ENCODE results near the gene PIK3R5.
"Not testable (repeated sequence)": the region's sequence is repeated elsewhere in the genome, so short reads cannot be mapped to it uniquely, and the experiment has no call there.

PIK3R5 gene, protein sequence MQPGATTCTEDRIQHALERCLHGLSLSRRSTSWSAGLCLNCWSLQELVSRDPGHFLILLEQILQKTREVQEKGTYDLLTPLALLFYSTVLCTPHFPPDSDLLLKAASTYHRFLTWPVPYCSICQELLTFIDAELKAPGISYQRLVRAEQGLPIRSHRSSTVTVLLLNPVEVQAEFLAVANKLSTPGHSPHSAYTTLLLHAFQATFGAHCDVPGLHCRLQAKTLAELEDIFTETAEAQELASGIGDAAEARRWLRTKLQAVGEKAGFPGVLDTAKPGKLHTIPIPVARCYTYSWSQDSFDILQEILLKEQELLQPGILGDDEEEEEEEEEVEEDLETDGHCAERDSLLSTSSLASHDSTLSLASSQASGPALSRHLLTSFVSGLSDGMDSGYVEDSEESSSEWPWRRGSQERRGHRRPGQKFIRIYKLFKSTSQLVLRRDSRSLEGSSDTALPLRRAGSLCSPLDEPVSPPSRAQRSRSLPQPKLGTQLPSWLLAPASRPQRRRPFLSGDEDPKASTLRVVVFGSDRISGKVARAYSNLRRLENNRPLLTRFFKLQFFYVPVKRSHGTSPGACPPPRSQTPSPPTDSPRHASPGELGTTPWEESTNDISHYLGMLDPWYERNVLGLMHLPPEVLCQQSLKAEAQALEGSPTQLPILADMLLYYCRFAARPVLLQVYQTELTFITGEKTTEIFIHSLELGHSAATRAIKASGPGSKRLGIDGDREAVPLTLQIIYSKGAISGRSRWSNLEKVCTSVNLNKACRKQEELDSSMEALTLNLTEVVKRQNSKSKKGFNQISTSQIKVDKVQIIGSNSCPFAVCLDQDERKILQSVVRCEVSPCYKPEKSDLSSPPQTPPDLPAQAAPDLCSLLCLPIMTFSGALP

DNA sequence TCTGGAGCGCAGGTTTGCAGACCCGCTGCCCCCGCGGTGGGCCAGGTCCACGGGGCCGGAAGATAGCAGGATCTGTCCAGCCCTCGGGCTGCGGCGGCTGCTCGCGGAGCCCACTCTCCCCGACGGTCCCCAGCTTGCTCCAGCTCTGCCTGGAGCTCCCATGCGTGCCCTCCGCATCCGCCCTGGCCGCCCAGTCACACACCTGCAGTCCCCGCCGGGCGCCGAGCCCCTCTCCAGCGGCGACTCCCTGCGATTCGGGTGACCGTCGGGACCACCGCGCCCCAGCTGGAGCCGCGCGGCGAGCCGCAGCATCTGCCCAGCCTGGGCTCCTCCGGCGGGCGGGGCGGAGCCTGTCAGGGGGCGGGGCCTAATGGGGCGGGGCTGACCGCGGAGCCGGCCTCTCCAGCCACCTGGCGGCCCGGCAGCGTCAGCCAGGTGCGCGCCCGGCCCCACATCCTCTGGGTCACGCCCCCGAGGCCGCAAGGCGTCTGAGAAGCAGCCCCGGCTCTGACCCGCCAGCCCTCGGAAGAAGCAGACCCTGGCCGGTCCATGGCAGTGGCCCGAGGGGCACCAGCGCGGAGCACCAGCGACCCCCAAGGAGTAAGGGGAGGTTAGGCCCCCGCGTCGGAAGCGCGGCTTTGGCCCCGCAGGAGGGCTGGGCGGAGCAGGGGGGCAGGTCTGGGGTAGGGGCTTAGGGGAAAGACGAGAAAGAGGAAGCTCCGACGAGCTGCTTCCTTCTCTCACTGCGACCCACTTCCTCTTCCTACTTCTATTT lies at the start of gene PIK3R5:
Gene PIK3R5, minus strand, starts transcription at position 314 of the 775 bp plus-strand sequence. CDS start 54,213 bp downstream, outside the sequence.
- DNase-seq, result peak in 1 of 2 experiments; percentile 13

- no peak for DNase-seq
Observed at GRCh38 chr17:9011001-9011400, 45.5 kb upstream of the PIK3R5 start.

DNA sequence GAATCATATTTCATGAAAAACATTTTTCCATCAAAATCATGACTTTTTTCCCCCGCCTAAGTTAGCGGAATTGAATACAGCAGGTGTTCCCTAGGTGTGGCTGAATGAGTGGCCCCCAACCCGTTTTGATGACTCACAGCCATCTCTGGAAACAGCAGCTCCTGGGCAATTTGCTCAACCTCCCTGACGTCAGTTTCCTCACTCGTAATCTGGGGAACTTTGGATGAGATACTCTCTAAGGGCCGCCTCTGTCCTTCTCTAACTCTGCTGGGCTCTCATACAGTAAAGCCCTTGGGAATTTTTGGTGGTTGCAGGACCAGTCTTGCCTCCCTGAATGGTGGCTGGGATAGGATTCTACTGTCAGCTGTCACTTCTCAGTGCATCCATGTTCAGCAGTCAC lies 44.2 kb upstream of the PIK3R5 start:
- DNase-seq, result no peak

DNA sequence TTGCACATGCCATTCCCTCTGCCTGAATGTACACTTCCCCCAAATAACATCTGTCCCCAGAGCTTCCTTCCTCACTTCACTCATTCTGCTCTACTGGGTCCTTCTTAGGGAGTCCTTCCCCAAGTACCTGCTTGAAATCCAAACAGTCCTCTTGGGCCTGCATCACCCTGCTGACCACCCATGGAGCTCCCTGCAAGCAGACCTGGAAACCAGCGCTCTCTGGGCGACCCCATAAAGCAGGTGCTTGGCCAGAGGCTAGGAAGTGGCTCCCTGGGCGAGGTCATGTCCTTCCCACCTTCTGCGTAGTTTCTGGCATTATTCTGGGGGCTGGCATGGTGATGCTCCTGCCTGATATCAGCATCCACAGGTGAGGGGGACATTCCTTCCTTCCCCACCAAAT lies 43.6 kb upstream of the PIK3R5 start:
- DNase-seq, result no peak

- no peak for DNase-seq
Observed at GRCh38 chr17:9007052-9007714, 41.7 kb upstream of the PIK3R5 start.

GRCh38 chr17:9006175-9006767 lies 40.8 kb upstream of the PIK3R5 start:
- DNase-seq, result no peak

DNA sequence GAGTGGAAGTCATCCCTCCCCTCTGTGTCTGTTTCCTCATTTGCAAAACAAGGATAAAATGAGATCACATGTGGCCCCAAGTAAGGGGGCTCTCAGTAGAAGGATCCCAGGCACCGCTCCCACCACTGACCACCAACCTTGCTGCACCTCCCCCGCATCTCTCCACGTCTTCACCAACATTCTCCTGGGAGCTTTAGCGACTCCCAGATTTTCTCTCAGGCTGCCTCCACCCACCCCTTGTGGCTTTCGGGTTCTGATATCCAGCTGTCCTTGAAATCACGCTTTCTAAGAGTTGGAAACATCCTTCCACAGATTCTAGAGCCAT lies 39.4 kb upstream of the PIK3R5 start:
- no peak for DNase-seq

- no peak for DNase-seq
Observed at GRCh38 chr17:9004132-9004960, 38.8 kb upstream of the PIK3R5 start.

DNA sequence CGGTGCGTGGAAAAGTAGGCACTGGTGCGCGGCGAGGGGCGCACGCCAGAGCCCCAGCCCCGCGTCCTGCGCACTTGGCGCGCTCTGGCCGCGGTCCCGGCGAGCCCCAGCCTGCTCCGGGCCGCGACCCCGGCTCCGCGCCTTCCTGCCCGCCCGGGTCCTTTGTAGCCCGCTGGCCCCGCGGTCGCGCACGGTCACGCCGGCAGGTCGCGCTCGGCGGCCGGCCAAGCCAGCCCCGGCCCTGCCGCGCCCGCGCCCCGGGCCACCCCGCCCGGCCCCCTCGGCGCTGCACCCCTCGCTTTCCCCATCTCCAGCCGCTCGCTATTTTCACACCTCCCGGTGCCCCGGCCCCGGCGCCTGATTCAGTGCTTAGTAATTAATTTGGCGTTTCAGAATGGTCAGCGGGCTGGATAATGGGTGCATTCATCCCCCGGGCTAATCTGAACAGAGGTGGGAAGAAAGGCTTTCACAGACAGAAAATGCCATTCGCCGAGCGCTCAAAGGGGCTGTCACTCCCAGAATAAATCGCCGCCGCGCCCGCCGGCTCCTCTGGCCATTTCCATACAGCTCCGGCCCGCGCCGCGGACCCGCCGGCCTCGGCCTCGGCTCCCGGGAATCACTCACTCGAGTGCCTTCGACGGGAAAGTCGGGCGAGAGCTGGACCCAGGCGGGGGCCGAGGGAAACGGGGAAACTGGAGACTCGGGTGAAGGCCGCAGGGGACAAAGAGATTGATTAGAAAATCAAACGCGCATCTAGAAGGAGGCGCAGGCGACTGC lies 38.0 kb upstream of the PIK3R5 start:
- DNase-seq, result no peak

GRCh38 chr17:9002606-9003354 lies 37.3 kb upstream of the PIK3R5 start:
- peak in 1 of 2 experiments; percentile 41 for DNase-seq

DNA sequence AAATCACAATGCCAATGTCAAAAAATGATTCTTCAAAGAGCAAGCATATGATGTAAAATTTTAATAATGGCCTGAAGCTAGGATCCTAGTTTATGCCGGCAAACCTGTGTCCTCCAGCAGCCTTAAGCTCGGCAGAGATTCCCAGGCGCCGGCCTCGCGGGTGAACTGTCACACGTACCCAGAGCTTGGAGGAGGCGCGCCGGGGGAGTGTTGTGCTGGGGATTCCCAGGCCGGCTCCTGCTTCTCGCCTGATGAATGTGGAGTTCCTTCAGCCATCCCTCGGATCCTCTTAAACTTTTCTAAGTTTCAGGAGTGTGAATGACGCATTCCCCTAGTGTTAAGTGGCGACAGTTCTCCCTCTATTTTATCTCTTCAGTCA lies 36.7 kb upstream of the PIK3R5 start:
- no peak for DNase-seq

GRCh38 chr17:9001559-9001958 lies 36.1 kb upstream of the PIK3R5 start:
- no peak for DNase-seq

- peak; percentile 24 to 61 for DNase-seq
Observed at GRCh38 chr17:8997994-8998628, 32.6 kb upstream of the PIK3R5 start.

DNA sequence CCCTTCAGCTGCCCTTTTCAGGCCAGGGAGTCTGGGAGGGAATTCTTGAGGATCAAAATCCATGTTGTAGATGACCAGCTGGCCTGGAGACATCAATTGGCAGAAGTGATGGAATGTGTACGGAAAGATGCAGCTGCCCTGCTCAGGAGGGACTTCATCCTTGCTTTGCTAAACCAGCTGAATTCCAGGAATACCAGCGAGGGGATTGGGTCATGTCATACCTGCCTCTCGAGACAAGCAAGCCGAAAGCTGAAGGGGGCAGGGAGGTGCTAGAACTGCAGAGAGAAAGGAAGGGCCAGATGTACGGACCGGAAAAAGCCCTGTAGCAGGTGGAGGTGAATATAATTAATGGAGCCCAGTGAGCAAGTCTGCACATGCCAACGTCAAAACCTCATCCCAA lies 30.2 kb upstream of the PIK3R5 start:
- DNase-seq, result peak in 1 of 2 experiments; percentile 12

DNA sequence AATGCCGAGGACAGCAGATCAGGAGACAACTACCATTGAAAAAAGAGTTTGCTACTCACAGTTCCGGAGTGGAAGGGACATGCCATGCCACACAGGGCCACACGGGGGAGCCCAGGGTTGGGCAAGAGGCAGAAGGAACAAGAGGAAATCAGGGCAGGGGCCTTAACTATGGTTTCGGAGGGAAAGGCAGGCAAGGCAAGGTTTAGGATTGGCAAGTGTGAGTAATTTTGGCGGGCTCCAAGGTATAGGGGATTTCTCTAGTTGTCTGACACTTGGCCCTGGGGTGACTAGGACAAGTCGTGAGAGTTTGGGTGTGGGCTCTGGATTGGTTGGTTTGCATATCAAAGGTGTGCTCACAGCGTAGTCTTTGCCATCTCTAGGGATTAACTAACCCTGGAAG lies 28.8 kb upstream of the PIK3R5 start:
- peak; percentile 18 to 21 for DNase-seq

DNA sequence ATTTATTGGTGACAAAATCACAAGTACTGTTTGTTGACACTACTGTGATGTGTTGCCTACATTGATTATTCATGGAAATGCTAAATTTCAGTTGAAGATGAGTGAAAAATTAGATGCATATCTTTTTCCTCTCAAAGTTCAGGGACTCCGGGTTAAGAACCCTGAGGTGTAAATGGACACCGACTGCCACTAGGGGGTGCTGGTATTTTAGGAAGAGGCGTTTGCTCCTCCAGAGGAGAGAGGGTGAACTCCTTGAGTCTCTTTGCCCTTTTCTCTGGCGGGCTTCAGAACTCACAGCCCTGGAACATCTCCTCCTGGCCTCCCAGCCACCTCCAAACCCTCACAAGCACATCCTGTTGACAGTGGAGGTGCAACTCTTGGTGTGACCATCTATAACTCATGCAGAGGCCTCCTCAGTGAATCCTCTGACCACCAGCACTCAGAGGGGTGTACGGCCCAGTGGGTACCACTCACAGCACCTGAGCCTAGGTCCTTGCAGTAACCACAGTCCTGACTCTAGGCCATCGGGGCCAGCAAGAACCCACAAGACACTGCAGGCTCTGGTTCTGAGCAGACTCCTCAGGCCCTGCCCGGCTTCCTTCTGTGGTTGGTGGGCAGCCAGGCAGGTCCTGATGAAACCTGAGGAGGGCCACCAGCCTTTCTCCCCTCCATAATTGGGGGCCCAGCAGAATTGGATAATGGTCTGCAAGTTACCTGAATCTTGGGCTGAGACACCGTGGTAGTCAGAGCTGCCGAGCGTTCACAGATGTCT lies 26.2 kb upstream of the PIK3R5 start:
- peak; percentile 17 to 71 for DNase-seq

- DNase-seq, result not testable (repeated sequence)
Observed at GRCh38 chr17:8988263-8988935, 22.9 kb upstream of the PIK3R5 start.

- DNase-seq, result no peak
Observed at GRCh38 chr17:8986295-8986694, 20.8 kb upstream of the PIK3R5 start.

Measured in NCI-H524 (cell line).